KMS-11 (cell line): ENCODE measurements around the gene C19orf25.

Experiments used
- H2AFZ ChIP-seq: fragments of 200-600 bp; sonication (generic); 2 replicates; pipeline ENCODE4 v1.6.1; 2016; ENCODE audit warnings: antibody characterized with exemption, mixed run types, low read depth
- H3K27ac ChIP-seq: fragments of 200-600 bp; sonication (generic); 2 replicates; pipeline ENCODE4 v1.6.1; 2016; ENCODE audit warnings: mild to moderate bottlenecking, mixed run types
- H3K27me3 ChIP-seq: fragments of 200-600 bp; sonication (generic); 2 replicates; pipeline ENCODE4 v1.6.1; 2017; ENCODE audit warnings: mild to moderate bottlenecking, low read depth, mixed run types, moderate library complexity; ENCODE audit not compliant: insufficient read depth
- H3K36me3 ChIP-seq: fragments of 200-600 bp; sonication (generic); 2 replicates; pipeline ENCODE4 v1.6.1; 2017; ENCODE audit warnings: mild to moderate bottlenecking, mixed run types; ENCODE audit not compliant: insufficient read depth
- H3K4me1 ChIP-seq: fragments of 200-600 bp; sonication (generic); 2 replicates; pipeline ENCODE4 v1.6.1; 2016; ENCODE audit warnings: mild to moderate bottlenecking, low read depth, mixed run types; ENCODE audit not compliant: poor library complexity, severe bottlenecking
- H3K4me2 ChIP-seq: fragments of 200-600 bp; sonication (generic); 2 replicates; pipeline ENCODE4 v1.7.0; 2016; ENCODE audit warnings: mild to moderate bottlenecking, mixed run types
- H3K4me3 ChIP-seq: fragments of 200-600 bp; sonication (generic); IDR thresholded peaks from 2 replicates; pipeline ENCODE4 v1.6.1; 2017; ENCODE audit warnings: low read depth, low read length, mixed read lengths; ENCODE audit not compliant: insufficient read depth
- H3K79me2 ChIP-seq: fragments of 200-600 bp; sonication (generic); 2 replicates; pipeline ENCODE4 v1.6.1; 2016; ENCODE audit warnings: low read depth, mixed run types; ENCODE audit not compliant: insufficient read depth
- H3K9ac ChIP-seq: fragments of 200-600 bp; sonication (generic); 2 replicates; pipeline ENCODE4 v1.6.1; 2016; ENCODE audit warnings: mild to moderate bottlenecking, mixed run types
- H4K20me1 ChIP-seq: fragments of 200-600 bp; sonication (generic); 2 replicates; pipeline ENCODE4 v1.6.1; 2016; ENCODE audit warnings: mild to moderate bottlenecking, mixed run types; ENCODE audit not compliant: insufficient read depth
- TF ChIP-seq, protein P1 (sequence below): fragments of 200-600 bp; sonication (generic); conservative IDR thresholded peaks from 2 replicates; pipeline ENCODE4 v1.6.1; 2017; ENCODE audit warnings: low read depth, mild to moderate bottlenecking, antibody characterized with exemption, low read length, moderate library complexity, mixed read lengths

C19orf25 gene

DNA sequence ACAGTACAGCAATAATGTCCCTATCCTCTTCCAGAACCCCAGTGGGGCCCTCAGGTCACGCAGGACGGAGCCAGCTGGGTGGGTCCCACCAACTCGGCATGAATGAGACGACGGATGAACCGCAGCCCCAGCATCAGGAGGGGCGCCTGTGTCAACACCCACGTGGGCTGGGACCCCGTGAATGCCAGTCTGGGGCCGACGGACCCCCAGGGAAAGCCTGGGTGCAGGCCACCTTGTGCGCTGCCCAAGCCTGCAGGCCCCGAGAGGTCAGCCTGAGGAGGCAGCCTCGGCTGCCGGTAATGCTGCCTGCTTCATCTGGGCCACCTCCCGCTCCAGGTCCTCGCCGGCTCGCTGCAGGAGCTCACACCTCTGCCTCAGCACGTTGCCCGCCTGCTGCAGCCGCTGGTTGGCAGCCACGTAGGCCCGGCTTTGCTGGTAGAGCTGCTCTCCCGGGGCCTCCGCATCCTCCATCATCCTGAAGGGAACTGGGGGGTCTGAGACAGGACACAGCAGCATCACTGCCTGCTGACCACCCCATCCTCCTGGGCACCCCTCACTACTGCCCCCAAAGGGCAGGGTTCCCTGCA is 4.2 kb downstream of the C19orf25 start:
- Histone ChIP-seq H3K36me3 (no peaks in the 10 kb centered on the region; the same call in 1 of the 2 replicates), H3K4me3 (no peak overlapping the region), H2AFZ (no peak overlapping the region), H3K9ac (no peak overlapping the region), H4K20me1 (no peaks in the 10 kb centered on the region), H3K4me2 (no peak overlapping the region), H3K27ac (no peak overlapping the region), H3K79me2 (peaks cover 9% of the 10 kb centered on the region), H3K4me1 (peaks cover 22% of the 10 kb centered on the region), H3K27me3 (peaks cover 16% of the 10 kb centered on the region)
- TF ChIP-seq, protein P1, sequence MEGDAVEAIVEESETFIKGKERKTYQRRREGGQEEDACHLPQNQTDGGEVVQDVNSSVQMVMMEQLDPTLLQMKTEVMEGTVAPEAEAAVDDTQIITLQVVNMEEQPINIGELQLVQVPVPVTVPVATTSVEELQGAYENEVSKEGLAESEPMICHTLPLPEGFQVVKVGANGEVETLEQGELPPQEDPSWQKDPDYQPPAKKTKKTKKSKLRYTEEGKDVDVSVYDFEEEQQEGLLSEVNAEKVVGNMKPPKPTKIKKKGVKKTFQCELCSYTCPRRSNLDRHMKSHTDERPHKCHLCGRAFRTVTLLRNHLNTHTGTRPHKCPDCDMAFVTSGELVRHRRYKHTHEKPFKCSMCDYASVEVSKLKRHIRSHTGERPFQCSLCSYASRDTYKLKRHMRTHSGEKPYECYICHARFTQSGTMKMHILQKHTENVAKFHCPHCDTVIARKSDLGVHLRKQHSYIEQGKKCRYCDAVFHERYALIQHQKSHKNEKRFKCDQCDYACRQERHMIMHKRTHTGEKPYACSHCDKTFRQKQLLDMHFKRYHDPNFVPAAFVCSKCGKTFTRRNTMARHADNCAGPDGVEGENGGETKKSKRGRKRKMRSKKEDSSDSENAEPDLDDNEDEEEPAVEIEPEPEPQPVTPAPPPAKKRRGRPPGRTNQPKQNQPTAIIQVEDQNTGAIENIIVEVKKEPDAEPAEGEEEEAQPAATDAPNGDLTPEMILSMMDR = no peak

DNA sequence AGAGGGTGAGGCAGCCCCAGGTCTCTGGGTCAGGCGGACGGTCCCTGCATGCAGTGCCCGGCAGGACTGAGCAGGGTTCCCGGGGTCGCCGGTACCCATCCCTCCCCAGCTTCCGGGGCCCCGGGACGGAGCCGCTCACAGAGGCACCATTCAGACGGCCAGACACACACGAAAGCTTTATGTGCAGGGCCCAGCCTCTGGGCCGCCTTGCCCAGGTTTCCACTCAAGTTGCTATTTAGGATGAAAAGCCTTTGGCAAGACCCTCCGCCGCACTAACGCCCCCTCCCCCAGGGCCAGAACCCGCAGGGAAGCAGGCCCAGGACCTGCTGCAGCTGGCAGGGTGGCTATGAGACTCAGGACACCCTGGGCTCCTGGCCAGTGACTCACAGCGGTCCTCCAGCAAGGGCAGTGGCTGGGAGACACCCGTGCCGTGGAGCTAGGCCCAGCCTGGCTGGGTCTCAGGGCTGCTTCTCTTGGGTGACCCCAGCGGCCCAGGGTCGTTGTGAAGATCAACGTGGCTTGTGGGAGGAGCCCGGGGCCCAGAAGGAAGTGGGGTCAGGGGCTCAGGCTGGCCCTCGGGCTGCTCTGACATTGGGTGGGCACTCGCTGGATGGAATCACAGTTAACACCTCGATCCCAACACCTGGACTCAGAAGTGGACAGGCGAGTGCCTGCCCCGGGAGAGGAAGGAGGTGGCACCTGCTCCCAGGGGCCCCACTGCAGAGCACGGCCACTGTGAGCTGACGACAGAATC is 4.8 kb downstream of the C19orf25 start:
- Histone ChIP-seq H3K27ac (no peak overlapping the region), H2AFZ (no peak overlapping the region), H3K4me2 (no peak overlapping the region), H3K36me3 (no peaks in the 10 kb centered on the region; the same call in 1 of the 2 replicates), H3K79me2 (peaks cover 9% of the 10 kb centered on the region), H3K27me3 (peaks cover 12% of the 10 kb centered on the region; the same call in 1 of the 2 replicates), H4K20me1 (no peaks in the 10 kb centered on the region), H3K4me3 (no peak overlapping the region), H3K4me1 (peaks cover 22% of the 10 kb centered on the region), H3K9ac (no peak overlapping the region)
- TF ChIP-seq, protein P1 = no peak

DNA sequence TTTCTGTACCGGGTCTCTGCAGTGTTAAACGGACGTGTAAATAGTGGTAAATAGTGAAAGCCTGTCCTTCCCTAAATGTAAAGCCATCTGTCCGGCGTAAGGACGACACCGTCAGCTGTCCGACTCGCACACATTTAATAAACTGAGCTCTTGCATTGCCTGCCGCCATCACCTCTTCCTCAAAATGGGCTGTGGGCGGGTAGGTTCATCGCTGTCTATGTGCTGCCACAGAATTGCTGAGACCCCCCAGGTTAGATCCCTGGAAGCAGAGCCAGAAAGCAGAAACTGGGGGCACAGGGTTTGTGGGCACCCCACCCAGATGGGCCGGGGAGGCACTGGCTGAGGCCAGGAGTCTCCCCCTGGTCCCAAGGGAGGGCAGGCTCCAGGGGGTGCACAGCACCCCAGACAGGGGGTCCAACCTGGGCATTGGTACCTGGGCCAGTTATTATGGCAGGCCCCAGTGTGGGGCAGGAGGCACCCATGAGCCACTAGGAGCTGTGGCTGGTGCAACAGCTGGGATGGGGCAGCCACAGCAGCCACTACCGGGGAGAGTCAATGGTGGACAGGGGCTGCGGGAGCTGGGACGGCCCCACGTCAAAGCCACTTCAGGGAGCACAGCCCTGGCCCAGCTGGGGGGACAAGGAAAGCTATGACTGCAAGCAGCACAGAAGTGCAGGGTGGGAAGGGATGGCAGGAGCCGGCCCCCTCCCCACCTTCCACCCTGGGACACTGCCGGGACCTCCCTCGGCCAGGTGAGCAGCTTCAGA is 5.7 kb downstream of the C19orf25 start:
- Histone ChIP-seq H3K27me3 (peaks cover 16% of the 10 kb centered on the region), H3K4me1 (peaks cover 22% of the 10 kb centered on the region), H3K36me3 (no peaks in the 10 kb centered on the region; the same call in 1 of the 2 replicates), H3K79me2 (peaks cover 5% of the 10 kb centered on the region), H3K4me3 (no peak overlapping the region), H3K4me2 (no peak overlapping the region), H3K27ac (no peak overlapping the region), H3K9ac (no peak overlapping the region), H2AFZ (no peak overlapping the region), H4K20me1 (no peaks in the 10 kb centered on the region)
- TF ChIP-seq, protein P1 = no peak

DNA sequence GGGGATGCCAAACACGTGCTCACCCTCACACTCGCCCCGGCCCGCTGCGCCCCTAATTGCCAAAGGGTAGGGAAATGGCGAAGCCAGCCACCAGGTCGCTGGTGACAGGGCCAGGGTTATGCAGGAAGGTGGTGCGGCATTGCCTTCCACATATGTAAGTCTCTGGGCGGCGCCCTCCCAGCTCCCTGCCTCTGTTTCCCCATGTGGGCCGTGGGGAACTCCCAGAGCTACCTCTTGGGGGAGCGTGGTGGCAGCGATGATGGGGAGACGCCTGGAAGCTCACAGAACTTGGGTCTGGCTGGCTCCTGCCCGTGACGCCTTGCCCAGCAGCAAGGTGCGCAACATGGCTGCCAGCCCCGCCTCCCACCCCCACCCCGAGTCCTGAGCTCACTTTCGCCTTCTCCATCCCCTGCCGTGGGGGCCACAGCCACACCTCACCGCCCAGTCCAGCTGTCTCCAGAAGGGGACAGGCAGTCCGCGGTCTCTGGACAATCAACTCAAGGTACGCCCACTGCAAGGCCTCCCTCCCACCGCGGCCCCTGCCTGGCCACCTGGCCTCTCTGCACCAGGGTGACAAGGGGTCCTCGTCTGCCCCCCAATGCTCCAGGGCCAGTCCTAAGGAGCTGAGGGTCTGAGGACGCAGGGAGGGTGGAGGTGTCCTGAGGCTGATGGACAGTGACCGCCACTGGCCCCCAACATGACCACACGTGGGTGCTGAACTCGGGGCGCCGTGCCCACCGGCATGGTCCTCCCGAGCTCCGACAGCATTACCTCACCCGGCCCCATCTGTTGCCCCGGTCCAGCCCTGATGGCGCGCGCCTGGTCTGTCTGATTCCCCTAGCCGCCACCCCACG is 6.6 kb downstream of the C19orf25 start:
- Histone ChIP-seq H3K27ac (no peak overlapping the region), H3K36me3 (no peaks in the 10 kb centered on the region; the same call in 1 of the 2 replicates), H4K20me1 (no peaks in the 10 kb centered on the region), H2AFZ (no peak overlapping the region), H3K27me3 (peaks cover 16% of the 10 kb centered on the region), H3K4me1 (peaks cover 14% of the 10 kb centered on the region), H3K4me3 (no peak overlapping the region), H3K9ac (no peak overlapping the region), H3K79me2 (no peaks in the 10 kb centered on the region), H3K4me2 (no peak overlapping the region)
- TF ChIP-seq, protein P1 = no peak
